Measurements from ENCODE around the gene MYT1. TPM values are rescaled to one million over a fixed set of nuclear protein-coding genes. Genes with fewer than 3 reads are reported as not detected.
"Not testable (repeated sequence)": the region's sequence is repeated elsewhere in the genome, so short reads cannot be mapped to it uniquely, and the experiment has no call there.

Gene MYT1
- total RNA-seq, 1 donor from 2014 or later = 3.3 TPM

DNA sequence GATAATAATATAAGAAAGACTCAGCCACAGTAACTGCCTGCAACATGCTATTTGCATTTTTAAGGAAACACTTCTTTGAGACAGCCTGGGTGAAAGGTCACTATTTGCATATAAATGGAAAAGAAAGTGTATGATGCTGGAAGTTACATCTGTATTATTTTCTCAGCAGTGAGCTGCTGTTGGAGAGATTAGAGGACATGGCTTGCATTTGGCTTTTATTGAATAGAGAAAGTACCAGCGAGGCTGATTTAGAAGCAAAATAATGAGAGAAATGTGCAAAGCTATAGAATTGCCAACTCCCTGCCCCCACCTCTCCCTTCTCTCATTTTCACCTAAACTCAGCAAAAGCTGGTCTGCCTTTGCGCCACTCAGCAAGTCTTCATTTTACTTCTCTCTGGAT is 12.7 kb downstream of the MYT1 start:
- H3K27ac Mint-ChIP-seq = no peak overlapping the region
- no peaks in the 10 kb centered on the region for H3K9me3 Mint-ChIP-seq
- peaks cover 10% of the 10 kb centered on the region for H3K27me3 Mint-ChIP-seq
- TF ChIP-seq CTCF (IDR thresholded peaks at IDR 0.05) = no peak
- H3K4me1 Mint-ChIP-seq = no peaks in the 10 kb centered on the region
- no peak overlapping the region for H3K4me3 Mint-ChIP-seq
- ChIA-PET POLR2A (no interaction called here), CTCF (no interaction called here)
- no peaks in the 10 kb centered on the region for H3K36me3 Mint-ChIP-seq (ENCODE audit: low read depth)
- intact Hi-C loops (cut with micrococcal nuclease) = no loop called here
- no peak for ATAC-seq (ENCODE audit: low read depth)
- DNase-seq = no peak

- DNase-seq = no peak
- Mint-ChIP-seq H3K27me3 (peaks cover 10% of the 10 kb centered on the region), H3K27ac (no peak overlapping the region), H3K4me1 (no peaks in the 10 kb centered on the region), H3K9me3 (no peaks in the 10 kb centered on the region), H3K36me3 (ENCODE audit: low read depth) (no peaks in the 10 kb centered on the region), H3K4me3 (no peak overlapping the region)
- no peak for TF ChIP-seq CTCF (IDR thresholded peaks at IDR 0.05)
- POLR2A ChIA-PET = no interaction called here
- intact Hi-C loops (cut with micrococcal nuclease) = no loop called here
- ATAC-seq (ENCODE audit: low read depth) = no peak
- CTCF ChIA-PET = no interaction called here
These were observed 13.1 kb downstream of the MYT1 start for GRCh38 chr20:64177384-64177783.

DNA sequence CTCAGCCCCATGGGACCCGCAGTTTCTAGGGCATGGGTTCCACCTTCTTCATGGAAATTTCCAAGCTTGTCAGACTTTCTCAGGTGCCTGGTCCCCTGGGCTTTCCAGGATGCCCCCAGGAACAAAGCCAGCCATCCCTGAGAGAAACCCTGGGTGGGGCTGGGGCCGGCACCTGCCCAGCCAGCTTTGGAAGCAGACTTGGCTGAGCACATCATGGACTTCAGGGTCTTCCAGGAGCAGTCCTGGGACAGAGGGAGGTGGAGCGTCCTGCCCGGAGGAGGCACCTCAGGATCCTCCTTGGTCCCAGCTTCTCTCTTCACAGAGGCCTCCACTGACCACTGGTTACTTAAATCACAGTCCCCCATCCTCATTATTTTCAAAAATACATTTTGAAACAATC is 13.5 kb downstream of the MYT1 start:
- intact Hi-C loops (cut with micrococcal nuclease) = no loop called here
- DNase-seq (no peak), ATAC-seq (ENCODE audit: low read depth) (no peak)
- H3K36me3 Mint-ChIP-seq (ENCODE audit: low read depth) = no peaks in the 10 kb centered on the region
- no peak overlapping the region for H3K4me3 Mint-ChIP-seq
- ChIA-PET CTCF (no interaction called here), POLR2A (no interaction called here)
- H3K27me3 Mint-ChIP-seq = peaks cover 10% of the 10 kb centered on the region
- H3K27ac Mint-ChIP-seq = no peak overlapping the region
- H3K9me3 Mint-ChIP-seq = no peaks in the 10 kb centered on the region
- no peak for TF ChIP-seq CTCF (IDR thresholded peaks at IDR 0.05)
- no peaks in the 10 kb centered on the region for H3K4me1 Mint-ChIP-seq

GRCh38 chr20:64178925-64179324 is 14.7 kb downstream of the MYT1 start:
- H3K27ac Mint-ChIP-seq; H3K36me3 Mint-ChIP-seq (ENCODE audit: low read depth); H3K4me3 Mint-ChIP-seq; DNase-seq; H3K9me3 Mint-ChIP-seq; ATAC-seq (ENCODE audit: low read depth); CTCF ChIA-PET; POLR2A ChIA-PET; H3K4me1 Mint-ChIP-seq; intact Hi-C loops (cut with micrococcal nuclease); H3K27me3 Mint-ChIP-seq: not testable (repeated sequence)

DNA sequence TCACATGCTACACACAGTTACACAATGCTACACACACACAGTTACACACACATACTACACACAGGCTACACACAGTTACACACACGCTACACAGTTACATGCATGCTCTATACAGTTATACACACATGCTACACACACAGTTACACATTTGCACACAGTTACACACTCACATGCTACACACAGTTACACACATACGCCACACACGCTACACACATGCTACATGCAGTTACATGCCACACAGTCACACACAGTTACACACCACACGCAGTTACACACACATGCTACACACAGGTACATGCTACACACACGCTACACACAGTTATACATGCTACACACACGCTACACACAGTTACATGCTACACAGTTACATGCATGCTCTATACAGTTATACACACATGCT is 15.6 kb downstream of the MYT1 start:
- no peak overlapping the region for H3K4me3 Mint-ChIP-seq
- H3K9me3 Mint-ChIP-seq = no peaks in the 10 kb centered on the region
- DNase-seq (no peak), ATAC-seq (ENCODE audit: low read depth) (no peak)
- no peaks in the 10 kb centered on the region for H3K4me1 Mint-ChIP-seq
- ChIA-PET CTCF (no interaction called here), POLR2A (no interaction called here)
- no peak for TF ChIP-seq CTCF (IDR thresholded peaks at IDR 0.05)
- H3K27ac Mint-ChIP-seq = no peak overlapping the region
- H3K27me3 Mint-ChIP-seq = peaks cover 10% of the 10 kb centered on the region
- intact Hi-C loops (cut with micrococcal nuclease) = no loop called here
- no peaks in the 10 kb centered on the region for H3K36me3 Mint-ChIP-seq (ENCODE audit: low read depth)

- intact Hi-C loops (cut with micrococcal nuclease) = no loop called here
- POLR2A ChIA-PET = no interaction called here
- CTCF ChIA-PET = no interaction called here
- H3K27ac Mint-ChIP-seq = no peak overlapping the region
- DNase-seq = no peak
- no peaks in the 10 kb centered on the region for H3K4me1 Mint-ChIP-seq
- H3K27me3 Mint-ChIP-seq = peaks cover 10% of the 10 kb centered on the region
- no peak for ATAC-seq (ENCODE audit: low read depth)
- no peak for TF ChIP-seq CTCF (IDR thresholded peaks at IDR 0.05)
- H3K36me3 Mint-ChIP-seq (ENCODE audit: low read depth) = no peaks in the 10 kb centered on the region
- H3K4me3 Mint-ChIP-seq = no peak overlapping the region
- no peaks in the 10 kb centered on the region for H3K9me3 Mint-ChIP-seq
These were observed 16.4 kb downstream of the MYT1 start for GRCh38 chr20:64180673-64181072.
